Colonic mucosa (tissue), 4 donors: ENCODE measurements around the gene SPATA3. TPM values are rescaled to one million over a fixed set of nuclear protein-coding genes. Genes with fewer than 3 reads are reported as not detected.

ENCODE experiments used
- DNase-seq: peaks from one replicate; pipeline ENCODE4 v3.0.0-alpha.2; 2020
- H3K27ac ChIP-seq: fragments of 200-600 bp; one replicate; pipeline ENCODE4 v1.8.0; 2021
- H3K27me3 ChIP-seq: fragments of 200-600 bp; one replicate; pipeline ENCODE4 v1.8.0; 2021
- H3K36me3 ChIP-seq: fragments of 200-600 bp; one replicate; pipeline ENCODE4 v1.8.0; 2021
- H3K4me1 ChIP-seq: fragments of 200-600 bp; one replicate; pipeline ENCODE4 v1.8.0; 2021; ENCODE audit warnings: mild to moderate bottlenecking
- H3K4me3 ChIP-seq: fragments of 200-600 bp; one replicate; pipeline ENCODE4 v1.8.0; 2021
- H3K9ac ChIP-seq, 2 donors: one replicate each; pipeline ENCODE4 v1.7.0; 2013; ENCODE audit warnings: control low read depth in 2 of 2, low read depth in 2 of 2, low read length in 2 of 2
- H3K9me3 ChIP-seq: fragments of 200-600 bp; one replicate; pipeline ENCODE4 v1.8.0; 2021
- CTCF ChIP-seq: fragments of 200-600 bp; IDR thresholded peaks from one replicate; pipeline ENCODE4 v1.8.0; 2022; ENCODE audit warnings: antibody characterized with exemption, mild to moderate bottlenecking
- intact Hi-C: fragments of 100-400 bp; cut with DNase I; formaldehyde crosslinking; loops from one replicate; pipeline ENCODE4 v1.14.1; 2022
- total RNA-seq, 2 donors: library from RNA; stranded (reverse); fragmentation: NEBNext Ultra II Directional in 1 of 2; extraction: Animal tissue kit (Norgen Biotek cat#: 25700) in 1 of 2; gene quantifications; one replicate each; pipeline ENCODE4 v1.2.1, GENCODE V29; 2021
- donor health status: healthy.
- donor health status: DM: no; HTN: no; CAD: no.
- donor health status: DM: no; HTN: no; CAD: no.

Gene SPATA3
- not detected for total RNA-seq

- H3K4me3 ChIP-seq: no peak within 1 kb of the TSS
- H3K36me3 ChIP-seq: no peaks in the 10 kb centered on the region
- H3K27ac ChIP-seq: no peak within 1 kb of the TSS
- H3K9ac ChIP-seq: no peak within 1 kb of the TSS
- no peak for DNase-seq
- intact Hi-C loops: no loop called here
- H3K9me3 ChIP-seq: no peaks in the 10 kb centered on the region
- H3K27me3 ChIP-seq: no peaks in the 10 kb centered on the region
- no peaks in the 10 kb centered on the region for H3K4me1 ChIP-seq
- TF ChIP-seq CTCF: no peak
Observed at GRCh38 chr2:230995821-230996220, at the start of gene SPATA3. SPATA3 (plus strand) TSS chr2:230996121; CDS start chr2:230996234, 113 bp downstream.

GRCh38 chr2:230946429-230947234, 49.3 kb upstream of the SPATA3 start:
- no peak for TF ChIP-seq CTCF
- no peak for DNase-seq
- H3K4me3 ChIP-seq: no peak overlapping the region

GRCh38 chr2:230947235-230947576, 48.7 kb upstream of the SPATA3 start:
- intact Hi-C loops: no loop called here
- Histone ChIP-seq H3K4me3 (no peak overlapping the region), H3K36me3 (no peaks in the 10 kb centered on the region), H3K27ac (no peak overlapping the region), H3K9me3 (no peaks in the 10 kb centered on the region), H3K9ac (no peak overlapping the region), H3K4me1 (no peaks in the 10 kb centered on the region), H3K27me3 (no peaks in the 10 kb centered on the region)
- DNase-seq: no peak
- TF ChIP-seq CTCF: no peak

More at GRCh38 chr2:230946429-230947234, 49.3 kb upstream of the SPATA3 start:
- intact Hi-C loops: no loop called here
- Histone ChIP-seq H3K36me3 (no peaks in the 10 kb centered on the region), H3K27ac (no peak overlapping the region), H3K9ac (no peak overlapping the region), H3K9me3 (no peaks in the 10 kb centered on the region), H3K4me1 (no peaks in the 10 kb centered on the region), H3K27me3 (no peaks in the 10 kb centered on the region)

GRCh38 chr2:230947908-230948365, 48.0 kb upstream of the SPATA3 start:
- Histone ChIP-seq H3K36me3 (no peaks in the 10 kb centered on the region), H3K27me3 (no peaks in the 10 kb centered on the region), H3K4me3 (no peak overlapping the region), H3K4me1 (no peaks in the 10 kb centered on the region), H3K27ac (no peak overlapping the region), H3K9me3 (no peaks in the 10 kb centered on the region), H3K9ac (no peak overlapping the region)
- DNase-seq: no peak
- intact Hi-C loops: no loop called here
- TF ChIP-seq CTCF: no peak

- Histone ChIP-seq H3K36me3 (no peaks in the 10 kb centered on the region), H3K9me3 (no peaks in the 10 kb centered on the region), H3K9ac (no peak overlapping the region), H3K27ac (no peak overlapping the region), H3K4me1 (no peaks in the 10 kb centered on the region), H3K4me3 (no peak overlapping the region), H3K27me3 (no peaks in the 10 kb centered on the region)
- intact Hi-C loops: no loop called here
- no peak for TF ChIP-seq CTCF
- no peak for DNase-seq
Observed at GRCh38 chr2:230949966-230950873, 45.7 kb upstream of the SPATA3 start.
